Measurements from ENCODE around the gene BCKDHB. TPM values are rescaled to one million over a fixed set of nuclear protein-coding genes. Genes with fewer than 3 reads are reported as not detected.

Gene BCKDHB
- total and polyA plus RNA-seq, 2 experiments from 2014 or later = 32.1 to 42.7 TPM

DNA sequence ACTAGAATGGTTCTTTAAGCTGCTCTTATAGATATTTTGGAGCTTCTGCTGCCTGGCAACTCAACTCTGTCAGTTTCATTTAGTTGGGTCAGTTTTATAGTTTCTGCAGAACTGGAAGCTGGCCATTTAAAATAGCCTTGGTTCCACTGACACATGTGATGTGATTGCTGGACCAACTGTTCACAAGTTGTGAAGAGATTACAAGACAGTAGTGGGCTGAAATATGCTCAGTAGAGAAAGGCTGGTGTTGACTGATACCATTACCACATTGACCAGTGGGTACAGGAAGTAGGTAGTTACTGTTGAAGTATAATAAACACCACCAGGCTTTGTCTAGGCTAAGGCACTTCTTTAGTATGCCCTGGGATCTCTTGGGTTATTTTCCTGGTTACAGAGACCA, 39.0 kb downstream of the BCKDHB start (continued):
- TF ChIP-seq, protein P1, sequence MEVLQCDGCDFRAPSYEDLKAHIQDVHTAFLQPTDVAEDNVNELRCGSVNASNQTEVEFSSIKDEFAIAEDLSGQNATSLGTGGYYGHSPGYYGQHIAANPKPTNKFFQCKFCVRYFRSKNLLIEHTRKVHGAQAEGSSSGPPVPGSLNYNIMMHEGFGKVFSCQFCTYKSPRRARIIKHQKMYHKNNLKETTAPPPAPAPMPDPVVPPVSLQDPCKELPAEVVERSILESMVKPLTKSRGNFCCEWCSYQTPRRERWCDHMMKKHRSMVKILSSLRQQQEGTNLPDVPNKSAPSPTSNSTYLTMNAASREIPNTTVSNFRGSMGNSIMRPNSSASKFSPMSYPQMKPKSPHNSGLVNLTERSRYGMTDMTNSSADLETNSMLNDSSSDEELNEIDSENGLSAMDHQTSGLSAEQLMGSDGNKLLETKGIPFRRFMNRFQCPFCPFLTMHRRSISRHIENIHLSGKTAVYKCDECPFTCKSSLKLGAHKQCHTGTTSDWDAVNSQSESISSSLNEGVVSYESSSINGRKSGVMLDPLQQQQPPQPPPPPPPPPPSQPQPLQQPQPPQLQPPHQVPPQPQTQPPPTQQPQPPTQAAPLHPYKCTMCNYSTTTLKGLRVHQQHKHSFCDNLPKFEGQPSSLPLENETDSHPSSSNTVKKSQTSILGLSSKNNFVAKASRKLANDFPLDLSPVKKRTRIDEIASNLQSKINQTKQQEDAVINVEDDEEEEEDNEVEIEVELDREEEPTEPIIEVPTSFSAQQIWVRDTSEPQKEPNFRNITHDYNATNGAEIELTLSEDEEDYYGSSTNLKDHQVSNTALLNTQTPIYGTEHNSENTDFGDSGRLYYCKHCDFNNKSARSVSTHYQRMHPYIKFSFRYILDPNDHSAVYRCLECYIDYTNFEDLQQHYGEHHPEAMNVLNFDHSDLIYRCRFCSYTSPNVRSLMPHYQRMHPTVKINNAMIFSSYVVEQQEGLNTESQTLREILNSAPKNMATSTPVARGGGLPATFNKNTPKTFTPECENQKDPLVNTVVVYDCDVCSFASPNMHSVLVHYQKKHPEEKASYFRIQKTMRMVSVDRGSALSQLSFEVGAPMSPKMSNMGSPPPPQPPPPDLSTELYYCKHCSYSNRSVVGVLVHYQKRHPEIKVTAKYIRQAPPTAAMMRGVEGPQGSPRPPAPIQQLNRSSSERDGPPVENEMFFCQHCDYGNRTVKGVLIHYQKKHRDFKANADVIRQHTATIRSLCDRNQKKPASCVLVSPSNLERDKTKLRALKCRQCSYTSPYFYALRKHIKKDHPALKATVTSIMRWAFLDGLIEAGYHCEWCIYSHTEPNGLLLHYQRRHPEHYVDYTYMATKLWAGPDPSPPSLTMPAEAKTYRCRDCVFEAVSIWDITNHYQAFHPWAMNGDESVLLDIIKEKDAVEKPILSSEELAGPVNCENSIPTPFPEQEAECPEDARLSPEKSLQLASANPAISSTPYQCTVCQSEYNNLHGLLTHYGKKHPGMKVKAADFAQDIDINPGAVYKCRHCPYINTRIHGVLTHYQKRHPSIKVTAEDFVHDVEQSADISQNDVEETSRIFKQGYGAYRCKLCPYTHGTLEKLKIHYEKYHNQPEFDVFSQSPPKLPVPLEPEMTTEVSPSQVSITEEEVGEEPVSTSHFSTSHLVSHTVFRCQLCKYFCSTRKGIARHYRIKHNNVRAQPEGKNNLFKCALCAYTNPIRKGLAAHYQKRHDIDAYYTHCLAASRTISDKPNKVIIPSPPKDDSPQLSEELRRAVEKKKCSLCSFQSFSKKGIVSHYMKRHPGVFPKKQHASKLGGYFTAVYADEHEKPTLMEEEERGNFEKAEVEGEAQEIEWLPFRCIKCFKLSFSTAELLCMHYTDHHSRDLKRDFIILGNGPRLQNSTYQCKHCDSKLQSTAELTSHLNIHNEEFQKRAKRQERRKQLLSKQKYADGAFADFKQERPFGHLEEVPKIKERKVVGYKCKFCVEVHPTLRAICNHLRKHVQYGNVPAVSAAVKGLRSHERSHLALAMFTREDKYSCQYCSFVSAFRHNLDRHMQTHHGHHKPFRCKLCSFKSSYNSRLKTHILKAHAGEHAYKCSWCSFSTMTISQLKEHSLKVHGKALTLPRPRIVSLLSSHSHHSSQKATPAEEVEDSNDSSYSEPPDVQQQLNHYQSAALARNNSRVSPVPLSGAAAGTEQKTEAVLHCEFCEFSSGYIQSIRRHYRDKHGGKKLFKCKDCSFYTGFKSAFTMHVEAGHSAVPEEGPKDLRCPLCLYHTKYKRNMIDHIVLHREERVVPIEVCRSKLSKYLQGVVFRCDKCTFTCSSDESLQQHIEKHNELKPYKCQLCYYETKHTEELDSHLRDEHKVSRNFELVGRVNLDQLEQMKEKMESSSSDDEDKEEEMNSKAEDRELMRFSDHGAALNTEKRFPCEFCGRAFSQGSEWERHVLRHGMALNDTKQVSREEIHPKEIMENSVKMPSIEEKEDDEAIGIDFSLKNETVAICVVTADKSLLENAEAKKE (CRISPR knock-in tag; IDR thresholded peaks at IDR 0.05) = no peak
- TF ChIP-seq JUNB (IDR thresholded peaks at IDR 0.05; ENCODE audit: unreplicated experiment) = no peak

DNA sequence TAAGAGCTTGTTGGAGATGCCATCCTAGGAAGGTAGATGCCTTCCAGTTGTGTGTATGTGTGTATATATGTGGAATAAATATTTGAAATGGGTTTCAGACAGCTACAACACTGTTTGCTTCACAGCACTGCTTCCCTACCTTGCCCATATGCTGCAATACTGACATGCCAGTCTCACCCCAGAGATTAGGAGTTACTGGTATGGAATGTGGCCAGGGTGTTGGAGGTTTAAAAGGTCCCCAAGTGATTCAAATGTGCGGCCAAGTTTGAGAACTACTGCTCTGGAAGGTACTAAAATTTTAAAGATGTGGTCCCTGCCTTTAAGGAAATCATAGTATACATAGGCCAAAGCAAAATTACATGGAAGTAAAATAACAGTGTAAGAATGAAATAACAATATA, 39.5 kb downstream of the BCKDHB start:
- Mint-ChIP-seq H3K9me3 (no peaks in the 10 kb centered on the region; the same call in 2 of the 3 replicates), H3K4me3 (no peak overlapping the region), H3K4me1 (no peaks in the 10 kb centered on the region), H3K36me3 (ENCODE audit: low read depth) (peaks cover 31% of the 10 kb centered on the region), H3K27ac (no peak overlapping the region), H3K27me3 (ENCODE audit: insufficient read depth, low read depth, poor library complexity) (peaks cover 2% of the 10 kb centered on the region)
- H3K36me3 ChIP-seq (ENCODE audit: insufficient read depth) = no peaks in the 10 kb centered on the region; the same call in 1 of the 2 replicates
- no peaks in the 10 kb centered on the region for H3F3A ChIP-seq (replicated peaks; ENCODE audit: low read depth)
- DNase-seq (ENCODE audit: low spot score) (no peak), ATAC-seq (no peak)
- TF ChIP-seq, protein P1 (CRISPR knock-in tag; IDR thresholded peaks at IDR 0.05) = no peak
- TF ChIP-seq CREB1 (CRISPR knock-in tag; IDR thresholded peaks at IDR 0.05; ENCODE audit: low read depth) = no peak
- no peak for TF ChIP-seq POLR2AphosphoS5 (IDR thresholded peaks at IDR 0.05; ENCODE audit: low read depth)
- no peak for TF ChIP-seq STAT1 (IDR thresholded peaks at IDR 0.05; ENCODE audit: unreplicated experiment)
- no peak for TF ChIP-seq EZH2 (IDR thresholded peaks at IDR 0.05; ENCODE audit: low read depth, unreplicated experiment)
- no peak for TF ChIP-seq JUNB (IDR thresholded peaks at IDR 0.05; ENCODE audit: unreplicated experiment)
- no peaks in the 10 kb centered on the region for H3K4me1 ChIP-seq (ENCODE audit: insufficient read depth)
- no peaks in the 10 kb centered on the region; the same call in 1 of the 2 replicates for H3K79me2 ChIP-seq (replicated peaks; ENCODE audit: insufficient read depth)
- no peak overlapping the region for H2AFZ ChIP-seq
- H3K4me3 ChIP-seq = no peak overlapping the region
- no peaks in the 10 kb centered on the region for H3K9me2 ChIP-seq (ENCODE audit: insufficient read depth)
- no peaks in the 10 kb centered on the region; the same call in 1 of the 2 replicates for H4K20me1 ChIP-seq (replicated peaks; ENCODE audit: insufficient read depth)
- no peak overlapping the region for H3K4me2 ChIP-seq
- no peak overlapping the region for H3K27ac ChIP-seq (ENCODE audit: low read depth)
- no peaks in the 10 kb centered on the region for H3K27me3 ChIP-seq (ENCODE audit: insufficient read depth)
